Ovary (tissue), 9 donors: ENCODE data around the gene AKT1. TPM values are rescaled to one million over a fixed set of nuclear protein-coding genes. Genes with fewer than 3 reads are reported as not detected.

ENCODE experiments used
- DNase-seq, 5 donors: peaks; one replicate each; pipeline ENCODE4 v3.0.0-alpha.2; 2019 to 2020
- H3K27ac ChIP-seq, 2 donors: fragments of 200-600 bp; one replicate each; pipeline versions ENCODE4 v1.5.1 to v1.8.0; 2019 to 2022
- H3K27me3 ChIP-seq: fragments of 200-600 bp; one replicate; pipeline ENCODE4 v1.8.0; 2022
- H3K36me3 ChIP-seq: fragments of 200-600 bp; sonication (generic); one replicate; pipeline ENCODE4 v1.5.1; 2019
- H3K4me1 ChIP-seq: one replicate; pipeline ENCODE4 v1.8.1; 2013; ENCODE audit warnings: mild to moderate bottlenecking, moderate library complexity; ENCODE audit not compliant: insufficient read depth
- H3K4me3 ChIP-seq: fragments of 200-600 bp; sonication (generic); one replicate; pipeline ENCODE4 v1.5.1; 2017
- H3K9me3 ChIP-seq, 2 donors: fragments of 200-600 bp in 1 of 2; sonication (generic) in 1 of 2; one replicate each; pipeline versions ENCODE4 v1.5.1 to v1.8.1; 2013 to 2019; ENCODE audit warnings: mild to moderate bottlenecking in 1 of 2, moderate library complexity in 1 of 2
- CTCF ChIP-seq, 3 donors: fragments of 450-650 bp in 2 of 3; fragments of 200-600 bp in 1 of 3; IDR thresholded peaks; one replicate each; pipeline versions ENCODE4 v1.5.1 to v1.8.0; 2016 to 2022; ENCODE audit warnings: antibody characterized with exemption in 3 of 3, mild to moderate bottlenecking in 1 of 3
- EP300 ChIP-seq: sonication (generic); formaldehyde crosslinking; IDR thresholded peaks from one replicate; pipeline ENCODE4 v1.6.1; 2017; ENCODE audit warnings: antibody characterized with exemption
- POLR2A ChIP-seq: fragments of 450-650 bp; IDR thresholded peaks from one replicate; pipeline ENCODE4 v1.6.1; 2017; ENCODE audit warnings: antibody characterized with exemption, mild to moderate bottlenecking, moderate library complexity
- WGBS, 3 donors: extraction: QIAGEN DNeasy Blood & Tissue Kit in 1 of 3; methylation state at CpG; one replicate each; pipeline versions ENCODE4 v1.1.5 to v1.1.7; 2013 to 2017; 5-methylcytosine and 5-hydroxymethylcytosine counted together
- intact Hi-C, 4 donors: fragments of 100-400 bp; cut with DNase I; formaldehyde crosslinking; loops; one replicate each; pipeline versions ENCODE4 v1.11.0 to v1.15.1; 2022 to 2023
- polyA plus RNA-seq, 2 donors: library from polyadenylated mRNA; stranded (reverse); fragments of 200-250 nt in 1 of 2; fragments of 350-450 nt in 1 of 2; fragmentation: Illumina TruSeq in 1 of 2; extraction: RNeasy Lipid Tissue Mini Kit (QIAGEN cat#74804) in 1 of 2; gene quantifications; one replicate each; pipeline ENCODE4 v1.2.3, GENCODE V29; 2013 to 2014
- total RNA-seq, 7 donors: library from RNA; depleted of rRNA in 2 of 7; stranded (reverse); fragments of >200 nt in 2 of 7; fragmentation: NEBNext Ultra II Directional in 3 of 7; extraction: Animal tissue kit (Norgen Biotek cat#: 25700) in 3 of 7; gene quantifications; one replicate each; pipeline versions ENCODE4 v1.1.0 to v1.2.4, GENCODE V29; 2016 to 2023
- donor health status: DM: no; HTN: no; CAD: no; lungs with moderate emphysema.
- donor health status: DM: no; HTN: no; CAD: no.
- donor health status: Bipolar disorder and iron deficiency.
- donor health status: DM: yes; HTN: yes; CAD: no.
- donor health status: DM: no; HTN: no; CAD: no.
- donor health status: DM: yes; HTN: yes; CAD: no.

AKT1 gene
- total and polyA plus RNA-seq, 9 donors, result 53.9 to 105 (median 95.4) TPM

GRCh38 chr14:104766256-104766862 lies 29.2 kb downstream of the AKT1 start:
- no peaks in the 10 kb centered on the region for H3K9me3 ChIP-seq
- TF ChIP-seq POLR2A (no peak), EP300 (no peak), CTCF (IDR thresholded peaks at IDR 0.05) (no peak)
- 97 to 98% (median 98%) methylated on average over 4 of the region's 4 CpGs for WGBS, 3 donors
- no peak overlapping the region for H3K4me3 ChIP-seq
- H3K27me3 ChIP-seq, result no peaks in the 10 kb centered on the region
- no peaks in the 10 kb centered on the region for H3K36me3 ChIP-seq
- intact Hi-C loops, result no loop called here
- peaks cover 2% of the 10 kb centered on the region for H3K4me1 ChIP-seq
- no peak for DNase-seq
- no peak overlapping the region for H3K27ac ChIP-seq

- peaks cover 2% of the 10 kb centered on the region for H3K4me1 ChIP-seq
- intact Hi-C loops, result no loop called here
- DNase-seq, result no peak
- H3K4me3 ChIP-seq, result no peak overlapping the region
- no peaks in the 10 kb centered on the region for H3K36me3 ChIP-seq
- TF ChIP-seq EP300 (no peak), CTCF (IDR thresholded peaks at IDR 0.05) (no peak), POLR2A (no peak)
- no peaks in the 10 kb centered on the region for H3K27me3 ChIP-seq
- no peak overlapping the region for H3K27ac ChIP-seq
- 90 to 94% (median 91%) methylated on average over 3 of the region's 3 CpGs for WGBS, 3 donors
- H3K9me3 ChIP-seq, result no peaks in the 10 kb centered on the region
These were observed 30.0 kb downstream of the AKT1 start for GRCh38 chr14:104765517-104765916.

- TF ChIP-seq EP300 (no peak), POLR2A (no peak), CTCF (IDR thresholded peaks at IDR 0.05) (no peak)
- intact Hi-C loops, result no loop called here
- Histone ChIP-seq H3K36me3 (no peaks in the 10 kb centered on the region), H3K27ac (no peak overlapping the region), H3K4me3 (no peak overlapping the region), H3K4me1 (peaks cover 4% of the 10 kb centered on the region), H3K9me3 (no peaks in the 10 kb centered on the region), H3K27me3 (no peaks in the 10 kb centered on the region)
- 83 to 85% (median 83%) methylated on average over 30 of the region's 30 CpGs for WGBS, 3 donors
- no peak for DNase-seq
These were observed 36.3 kb downstream of the AKT1 start for GRCh38 chr14:104758981-104759969.

- intact Hi-C loops, result no loop called here
- H3K9me3 ChIP-seq, result no peaks in the 10 kb centered on the region
- no peak for DNase-seq
- H3K36me3 ChIP-seq, result no peaks in the 10 kb centered on the region
- 84 to 89% (median 88%) methylated on average over 19 of the region's 19 CpGs for WGBS, 3 donors
- TF ChIP-seq CTCF (IDR thresholded peaks at IDR 0.05) (no peak), POLR2A (no peak), EP300 (no peak)
- no peak overlapping the region for H3K27ac ChIP-seq
- H3K27me3 ChIP-seq, result no peaks in the 10 kb centered on the region
- H3K4me1 ChIP-seq, result peaks cover 9% of the 10 kb centered on the region
- no peak overlapping the region for H3K4me3 ChIP-seq
These were observed 37.7 kb downstream of the AKT1 start for GRCh38 chr14:104757681-104758392.
